ENCODE results near the gene PHF12.
"Not testable (repeated sequence)": the region's sequence is repeated elsewhere in the genome, so short reads cannot be mapped to it uniquely, and the experiment has no call there.

PHF12 gene

DNA sequence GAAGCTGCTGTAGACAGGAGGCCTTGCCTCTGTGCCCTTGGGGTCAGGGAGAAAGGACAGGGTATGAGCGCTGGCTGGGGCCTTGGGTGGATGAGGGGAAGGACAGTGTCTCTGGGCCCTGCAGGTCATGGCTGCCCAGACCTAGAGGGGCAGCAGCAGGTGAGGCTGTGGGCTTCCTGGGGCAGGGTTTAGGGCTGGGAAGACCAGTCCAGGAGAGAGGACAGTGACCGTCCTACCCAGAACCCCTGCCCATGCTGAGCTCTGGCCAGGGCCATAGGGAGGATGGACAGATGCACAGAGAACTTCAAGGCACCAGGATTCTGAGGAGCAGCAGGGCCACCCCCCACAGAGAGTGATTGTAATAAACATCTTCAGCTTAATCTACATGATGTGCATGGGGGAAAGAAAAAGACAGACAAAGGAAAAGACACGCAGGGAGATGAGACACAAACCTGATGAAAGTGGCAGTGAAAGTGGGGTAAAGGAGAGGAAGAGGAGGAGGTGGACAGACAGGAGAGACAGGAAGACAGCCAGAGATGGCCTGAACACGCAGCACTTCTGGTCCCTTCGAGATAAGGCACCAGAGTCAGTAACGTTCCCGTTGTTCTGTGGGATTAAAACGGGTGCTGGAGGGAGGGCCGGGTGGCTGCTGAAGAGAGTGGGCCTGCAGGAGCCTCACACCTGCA is 71.3 kb downstream of the PHF12 start:
- DNase-seq = no peak

GRCh38 chr17:28878981-28879380 is 72.3 kb downstream of the PHF12 start:
- DNase-seq = peak; percentile 81

- DNase-seq = no peak
Observed at GRCh38 chr17:28878158-28878910, 73.0 kb downstream of the PHF12 start.

- not testable (repeated sequence) for DNase-seq
Observed at GRCh38 chr17:28877150-28877711, 74.1 kb downstream of the PHF12 start.

DNA sequence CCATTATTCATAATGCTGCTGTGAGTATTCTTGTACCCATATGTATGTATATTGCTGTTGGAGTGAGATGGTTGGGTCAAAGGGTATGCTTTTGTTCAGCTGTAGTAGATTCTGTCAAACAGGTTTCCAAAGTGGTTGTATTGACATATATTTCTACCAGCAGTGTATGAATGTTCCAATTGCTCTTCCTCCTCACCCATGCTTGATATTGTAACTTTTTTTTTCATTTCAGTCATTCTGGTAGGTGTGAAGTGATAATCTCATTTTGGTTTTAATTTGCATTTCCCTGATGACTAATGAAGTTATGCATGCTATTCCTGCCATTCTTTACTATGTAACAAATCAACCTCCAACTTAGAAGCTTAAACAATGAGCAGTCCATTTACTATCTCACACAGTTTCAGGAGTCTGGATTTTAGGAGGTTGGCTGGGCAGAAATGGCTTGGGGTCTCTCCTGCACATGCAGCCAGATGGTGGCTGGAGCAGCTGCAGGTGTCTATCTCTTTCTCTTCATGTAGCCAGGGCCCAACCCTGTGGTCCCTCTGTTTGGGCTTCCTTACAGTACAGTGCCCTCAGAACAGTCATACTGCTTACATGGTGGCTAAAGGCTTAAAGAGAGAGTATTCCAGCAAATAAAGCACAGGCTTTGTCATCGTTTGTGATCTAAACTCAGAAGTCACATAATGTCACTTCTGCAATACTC is 75.3 kb downstream of the PHF12 start:
- DNase-seq = no peak

GRCh38 chr17:28874750-28875149 is 76.6 kb downstream of the PHF12 start:
- DNase-seq = no peak

DNA sequence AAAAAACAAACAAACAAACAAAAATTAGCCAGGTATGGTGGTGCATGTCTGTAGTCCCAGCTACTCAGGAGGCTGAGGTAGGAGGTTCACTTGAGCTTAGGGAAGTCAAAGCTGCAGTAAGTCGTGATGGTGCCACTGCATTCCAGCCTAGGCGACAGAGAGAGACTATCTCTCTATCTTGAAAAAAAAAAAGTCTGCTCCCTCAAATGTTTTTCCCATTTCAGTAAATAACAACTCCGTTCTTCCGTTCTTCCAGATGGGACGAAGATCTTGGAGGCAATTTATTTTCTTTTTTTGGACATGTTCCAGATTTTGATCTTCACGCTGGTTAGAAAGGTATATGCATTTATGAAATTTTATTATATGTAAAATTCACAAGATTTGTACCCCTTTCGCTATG is 77.5 kb downstream of the PHF12 start:
- DNase-seq = no peak

DNA sequence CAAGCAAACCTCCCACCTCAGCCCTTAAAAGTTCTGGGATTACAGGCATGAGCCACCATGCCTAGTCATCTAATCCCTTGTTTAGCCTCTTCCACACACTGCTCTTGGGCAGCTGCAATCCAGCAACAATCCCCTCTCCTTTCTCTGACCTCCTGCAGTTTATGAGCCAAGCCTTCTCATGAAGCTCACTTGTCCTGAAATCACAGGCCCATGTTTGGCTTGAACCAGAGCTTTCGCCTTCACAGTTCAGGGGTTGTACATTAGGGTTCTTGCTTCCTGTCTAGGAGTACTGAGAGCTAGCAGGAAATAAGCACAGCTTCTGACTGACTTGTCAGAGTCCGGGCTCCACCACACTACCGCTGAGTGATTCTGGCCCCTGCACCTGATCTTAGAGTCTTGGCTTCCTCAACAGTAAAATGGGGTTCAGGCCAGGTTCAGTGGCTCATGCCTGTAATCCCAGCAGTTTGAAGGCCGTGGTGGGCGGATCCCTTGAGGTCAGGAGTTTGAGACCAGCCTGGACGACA is 80.2 kb downstream of the PHF12 start:
- no peak for DNase-seq

- no peak for DNase-seq
Observed at GRCh38 chr17:28867276-28867675, 84.0 kb downstream of the PHF12 start.

- DNase-seq = no peak
Observed at GRCh38 chr17:28865946-28866752, 85.2 kb downstream of the PHF12 start.

DNA sequence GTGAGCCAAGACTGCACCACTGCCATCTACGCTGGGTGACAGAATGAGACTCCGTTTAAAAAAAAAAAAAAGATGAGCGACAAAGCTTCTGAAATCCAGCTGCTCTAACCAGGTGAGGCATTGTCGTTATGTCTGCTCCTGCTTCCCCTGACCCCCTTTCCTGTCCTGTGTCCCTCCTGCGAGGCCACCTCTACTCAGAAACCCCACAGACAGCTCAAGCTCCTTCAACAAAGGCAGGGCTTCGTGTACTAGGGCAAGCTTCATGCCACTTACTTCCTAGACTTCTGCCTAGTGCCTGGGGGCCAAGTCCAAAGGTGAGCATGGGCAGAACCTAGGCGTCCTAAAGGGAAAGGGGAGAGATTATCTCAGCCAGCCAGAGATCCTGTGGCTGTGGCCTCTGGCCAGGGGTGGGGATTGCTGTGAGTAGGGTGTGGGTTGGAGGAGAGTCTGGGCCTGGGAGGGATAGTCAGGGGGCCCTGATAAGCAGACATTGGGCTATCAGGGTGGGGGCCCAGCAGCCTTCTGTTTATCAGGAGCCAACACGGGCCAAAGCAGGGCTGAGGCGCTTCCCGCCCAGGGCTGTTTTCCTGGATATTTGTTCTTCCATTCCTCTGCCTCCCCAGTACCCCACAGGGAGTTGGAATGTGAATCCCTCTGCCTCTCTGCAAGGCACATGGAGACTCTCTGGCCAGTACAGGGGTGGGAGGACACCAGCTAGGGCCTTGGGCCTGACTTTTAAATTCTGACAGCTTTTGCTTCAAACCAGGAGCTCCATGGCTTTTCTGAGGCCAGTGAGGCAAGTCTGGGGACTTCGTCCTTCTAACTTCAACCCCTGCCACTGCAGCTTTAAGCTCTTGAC is 86.1 kb downstream of the PHF12 start:
- DNase-seq = no peak

GRCh38 chr17:28863953-28864352 is 87.4 kb downstream of the PHF12 start:
- no peak for DNase-seq

GRCh38 chr17:28862561-28862960 is 88.8 kb downstream of the PHF12 start:
- no peak for DNase-seq

DNA sequence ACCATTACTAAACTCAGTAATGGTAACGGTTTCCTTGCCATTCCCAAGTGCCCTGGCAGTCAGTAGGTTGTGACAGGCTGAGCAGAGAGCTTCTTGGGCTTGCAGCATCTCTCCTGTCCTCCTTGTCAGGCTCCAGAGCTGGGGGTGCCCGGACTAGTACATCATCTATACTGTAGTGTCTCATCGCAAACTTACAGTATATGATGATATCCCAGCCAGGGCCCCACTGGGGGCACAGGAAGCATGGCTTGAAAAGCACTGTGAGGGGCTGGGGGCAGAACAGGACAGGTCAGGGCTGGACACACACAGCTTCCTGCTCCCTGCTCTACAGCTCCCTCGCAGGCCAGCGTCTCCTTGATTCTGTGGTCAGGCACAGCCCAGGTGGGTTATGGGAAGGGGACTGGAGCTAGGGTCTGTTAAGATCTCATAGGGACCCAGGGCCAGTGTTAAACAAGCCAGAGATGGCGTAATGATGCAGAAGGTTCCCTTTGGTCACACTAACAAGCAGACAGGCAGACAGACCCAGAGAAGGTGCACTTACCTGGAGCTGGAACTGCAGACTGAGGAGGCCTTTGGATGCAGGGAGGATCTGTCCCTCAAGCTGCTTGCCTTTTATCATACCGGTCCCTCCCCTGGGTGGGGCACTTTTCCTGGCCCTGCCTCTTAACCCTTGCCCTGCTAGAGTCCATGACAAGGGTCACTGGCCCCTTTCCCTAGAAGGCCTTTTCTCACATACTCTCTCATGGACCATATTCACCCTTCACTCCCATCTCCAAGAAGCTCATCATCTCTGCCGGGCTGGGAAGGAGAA is 89.7 kb downstream of the PHF12 start:
- DNase-seq = no peak

GRCh38 chr17:28860363-28860808 is 90.9 kb downstream of the PHF12 start:
- DNase-seq = no peak

DNA sequence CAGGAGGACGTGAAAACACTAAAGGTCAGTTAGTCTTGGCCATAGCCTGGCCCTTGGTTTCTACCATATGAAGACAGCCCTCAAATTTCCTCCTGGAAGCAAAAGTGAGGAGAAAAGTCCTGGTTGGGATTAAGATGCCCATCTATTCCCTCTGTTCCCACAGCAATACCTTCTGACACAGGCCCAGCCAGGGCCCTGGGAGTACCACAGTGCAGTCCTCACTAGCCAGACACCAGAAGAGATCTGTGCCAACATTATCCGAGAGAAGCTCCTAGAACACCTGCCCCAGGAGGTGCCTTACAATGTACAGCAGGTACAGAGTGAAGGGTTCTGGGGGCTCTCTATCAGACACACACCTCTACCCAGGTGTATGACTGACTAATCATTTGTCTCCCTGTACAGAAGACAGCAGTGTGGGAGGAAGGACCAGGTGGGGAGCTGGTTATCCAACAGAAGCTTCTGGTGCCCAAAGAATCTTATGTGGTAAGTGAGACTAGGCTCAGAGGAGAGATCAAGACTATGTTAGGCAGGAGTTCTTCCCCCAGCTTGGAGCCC is 92.4 kb downstream of the PHF12 start:
- DNase-seq = no peak

DNA sequence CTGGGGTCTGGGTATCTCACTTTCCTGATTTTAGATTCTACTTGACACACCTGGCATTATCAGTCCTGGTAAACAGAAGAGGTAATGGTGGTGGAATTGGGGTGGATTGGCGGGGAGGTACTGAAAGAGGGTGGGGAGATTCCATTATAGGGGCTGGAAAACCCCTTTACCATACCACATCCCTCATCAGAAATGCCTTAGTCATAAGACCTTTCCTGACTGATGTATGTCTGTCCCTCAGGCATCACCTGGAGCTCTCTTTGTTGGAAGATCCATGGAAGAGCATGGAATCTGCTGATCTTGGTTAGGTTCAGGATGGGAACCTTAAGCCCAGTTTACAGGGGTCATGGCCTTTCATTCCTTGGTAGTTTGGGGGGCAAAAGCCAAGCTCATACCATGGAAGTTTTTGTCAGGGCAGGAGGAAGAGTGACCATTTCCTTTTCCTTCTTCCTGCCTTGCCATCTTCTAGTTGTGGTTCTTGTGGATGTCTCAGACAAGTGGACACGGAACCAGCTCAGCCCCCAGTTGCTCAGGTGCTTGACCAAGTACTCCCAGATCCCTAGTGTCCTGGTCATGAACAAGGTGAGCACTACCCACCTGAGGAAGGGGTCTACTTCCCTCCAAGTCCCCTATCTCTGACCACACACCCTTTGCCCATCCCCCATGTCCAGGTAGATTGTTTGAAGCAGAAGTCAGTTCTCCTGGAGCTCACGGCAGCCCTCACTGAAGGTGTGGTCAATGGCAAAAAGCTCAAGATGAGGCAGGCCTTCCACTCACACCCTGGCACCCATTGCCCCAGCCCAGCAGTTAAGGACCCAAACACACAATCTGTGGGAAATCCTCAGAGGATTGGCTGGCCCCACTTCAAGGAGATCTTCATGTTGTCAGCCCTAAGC is 93.2 kb downstream of the PHF12 start:
- no peak for DNase-seq

- DNase-seq = no peak
Observed at GRCh38 chr17:28856028-28856574, 95.2 kb downstream of the PHF12 start.

DNA sequence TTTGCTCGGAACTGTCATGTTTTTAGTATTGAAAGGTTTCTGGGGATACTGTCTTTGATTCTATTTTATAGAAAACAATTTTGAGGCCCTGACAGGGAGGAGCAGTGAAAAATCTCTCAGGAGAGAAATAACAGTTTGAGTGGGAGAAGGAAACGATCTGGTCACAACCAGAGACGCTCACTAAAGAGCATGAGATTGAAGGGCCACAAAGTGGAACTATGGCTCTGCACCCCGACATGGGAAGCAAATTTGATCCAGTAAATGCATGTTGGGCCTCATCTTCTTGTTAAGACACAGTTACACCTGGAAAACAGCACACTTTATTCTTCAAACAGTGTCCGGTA is 96.0 kb downstream of the PHF12 start:
- DNase-seq = no peak

Data from NCI-H510A treated with DMSO at 0.1 percent for 48 hours (cell line).